NB4 (cell line): ENCODE data around the gene CCDC28B.
A peak's percentile ranks its signal among the peaks of the same experiment; 100 is the strongest.

Source experiments
- DNase-seq: peaks from one replicate; pipeline ENCODE4 v3.0.0; 2010; ENCODE audit warnings: low read depth
- H3K4me3 ChIP-seq: one replicate; pipeline ENCODE4 v1.5.1; 2011; ENCODE audit warnings: mild to moderate bottlenecking, low read depth, low read length, moderate library complexity
- MYC ChIP-seq: IDR thresholded peaks from 2 replicates; pipeline ENCODE4 v1.6.1; 2011; ENCODE audit warnings: low read depth, low read length
- POLR2A ChIP-seq: IDR thresholded peaks from 2 replicates; pipeline ENCODE4 v1.6.1; 2011; ENCODE audit warnings: mild to moderate bottlenecking; ENCODE audit not compliant: insufficient read length; ENCODE audit errors: extremely low read depth
- TF ChIP-seq, protein P1 (sequence below): IDR thresholded peaks from 2 replicates; pipeline ENCODE4 v1.6.1; 2011; ENCODE audit warnings: low read depth, low read length
- TF ChIP-seq, protein P2 (sequence below): IDR thresholded peaks from one replicate; pipeline ENCODE4 v1.5.1; 2012; ENCODE audit warnings: low read depth, low read length

The CCDC28B gene

DNA sequence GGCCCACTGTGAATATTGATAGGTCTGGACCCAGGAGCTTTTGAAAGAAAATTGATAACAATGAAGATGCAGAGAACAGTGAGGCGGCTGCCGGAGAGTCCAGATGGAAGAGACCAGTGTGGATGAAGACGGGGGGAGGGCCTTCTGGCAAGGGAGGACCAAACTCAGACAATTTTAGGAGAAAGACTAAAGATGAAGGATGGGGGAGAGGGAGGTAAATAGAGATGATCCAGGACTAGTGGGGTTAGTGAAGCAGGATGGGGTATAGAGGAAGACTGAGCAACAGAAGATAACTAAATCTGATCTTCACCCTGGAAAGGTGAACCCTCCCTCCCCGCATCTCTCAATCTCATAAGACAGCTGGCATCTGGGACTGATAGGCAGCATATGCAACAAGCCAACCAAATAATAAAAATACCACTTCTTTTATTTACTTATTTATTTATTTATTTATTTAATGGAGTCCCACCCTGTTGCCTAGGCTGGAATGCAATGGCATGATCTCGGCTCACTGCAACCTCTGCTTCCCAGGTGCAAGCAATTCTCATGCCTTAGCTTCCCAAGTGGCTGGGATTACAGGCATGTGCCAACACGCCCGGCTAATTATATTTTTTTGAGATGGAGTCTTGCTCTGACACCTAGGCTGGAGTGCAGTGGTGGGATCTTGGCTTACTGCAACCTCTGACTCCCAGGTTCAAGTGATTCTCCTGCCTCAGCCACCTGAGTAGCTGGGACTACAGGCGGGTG lies 32.3 kb downstream of the CCDC28B start:
- no peak for DNase-seq
- TF ChIP-seq POLR2A = no peak
- no peak for TF ChIP-seq MYC
- TF ChIP-seq, protein P1, sequence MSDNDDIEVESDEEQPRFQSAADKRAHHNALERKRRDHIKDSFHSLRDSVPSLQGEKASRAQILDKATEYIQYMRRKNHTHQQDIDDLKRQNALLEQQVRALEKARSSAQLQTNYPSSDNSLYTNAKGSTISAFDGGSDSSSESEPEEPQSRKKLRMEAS = no peak
- TF ChIP-seq, protein P2, sequence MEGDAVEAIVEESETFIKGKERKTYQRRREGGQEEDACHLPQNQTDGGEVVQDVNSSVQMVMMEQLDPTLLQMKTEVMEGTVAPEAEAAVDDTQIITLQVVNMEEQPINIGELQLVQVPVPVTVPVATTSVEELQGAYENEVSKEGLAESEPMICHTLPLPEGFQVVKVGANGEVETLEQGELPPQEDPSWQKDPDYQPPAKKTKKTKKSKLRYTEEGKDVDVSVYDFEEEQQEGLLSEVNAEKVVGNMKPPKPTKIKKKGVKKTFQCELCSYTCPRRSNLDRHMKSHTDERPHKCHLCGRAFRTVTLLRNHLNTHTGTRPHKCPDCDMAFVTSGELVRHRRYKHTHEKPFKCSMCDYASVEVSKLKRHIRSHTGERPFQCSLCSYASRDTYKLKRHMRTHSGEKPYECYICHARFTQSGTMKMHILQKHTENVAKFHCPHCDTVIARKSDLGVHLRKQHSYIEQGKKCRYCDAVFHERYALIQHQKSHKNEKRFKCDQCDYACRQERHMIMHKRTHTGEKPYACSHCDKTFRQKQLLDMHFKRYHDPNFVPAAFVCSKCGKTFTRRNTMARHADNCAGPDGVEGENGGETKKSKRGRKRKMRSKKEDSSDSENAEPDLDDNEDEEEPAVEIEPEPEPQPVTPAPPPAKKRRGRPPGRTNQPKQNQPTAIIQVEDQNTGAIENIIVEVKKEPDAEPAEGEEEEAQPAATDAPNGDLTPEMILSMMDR = no peak
- no peak overlapping the region for H3K4me3 ChIP-seq

DNA sequence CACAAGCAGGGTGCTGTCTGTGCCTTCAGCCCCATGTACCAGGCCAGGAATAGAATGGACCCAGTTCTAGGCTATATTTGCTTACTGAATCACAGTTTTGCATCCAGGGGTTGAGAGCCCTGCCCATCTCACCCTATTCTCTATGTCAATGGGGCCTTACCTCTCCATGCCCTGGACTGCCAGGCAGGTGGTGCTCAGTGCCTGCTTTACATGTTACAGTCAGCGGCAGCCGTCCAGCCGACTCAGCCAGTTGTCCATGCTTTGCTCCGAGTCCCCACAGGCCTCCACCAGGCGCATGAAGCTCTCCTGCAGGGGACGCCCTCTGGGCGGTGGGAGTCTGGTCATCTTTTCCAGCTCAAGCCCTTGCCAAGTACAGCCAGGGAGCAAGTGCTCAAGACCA lies 34.4 kb downstream of the CCDC28B start:
- no peak for DNase-seq
- H3K4me3 ChIP-seq = no peak overlapping the region
- TF ChIP-seq MYC = no peak
- TF ChIP-seq POLR2A = no peak
- TF ChIP-seq, protein P2 = no peak
- TF ChIP-seq, protein P1 = no peak

DNA sequence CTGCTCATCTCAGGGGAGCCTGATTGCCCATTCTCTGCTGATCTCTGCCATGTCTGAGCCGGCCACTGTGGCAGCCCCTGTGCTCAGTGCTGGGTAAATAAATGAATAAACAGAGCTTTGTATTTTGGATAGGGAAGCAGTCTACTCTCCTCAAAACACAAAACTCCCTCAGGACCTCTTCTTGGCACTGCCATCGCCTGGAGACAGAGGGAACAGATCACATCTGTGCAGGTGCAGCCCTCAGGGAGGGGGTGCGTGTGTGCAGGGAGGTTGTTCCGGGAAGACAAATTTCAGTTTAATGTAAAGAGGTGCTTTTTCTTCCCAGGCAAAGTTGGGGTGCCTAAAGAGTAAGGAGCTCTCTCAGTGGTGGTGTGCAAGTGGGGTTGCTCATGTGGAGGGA lies 38.9 kb downstream of the CCDC28B start:
- TF ChIP-seq POLR2A (no peak), MYC (no peak)
- TF ChIP-seq, protein P1 = no peak
- TF ChIP-seq, protein P2 = no peak
- H3K4me3 ChIP-seq = no peak overlapping the region
- no peak for DNase-seq

DNA sequence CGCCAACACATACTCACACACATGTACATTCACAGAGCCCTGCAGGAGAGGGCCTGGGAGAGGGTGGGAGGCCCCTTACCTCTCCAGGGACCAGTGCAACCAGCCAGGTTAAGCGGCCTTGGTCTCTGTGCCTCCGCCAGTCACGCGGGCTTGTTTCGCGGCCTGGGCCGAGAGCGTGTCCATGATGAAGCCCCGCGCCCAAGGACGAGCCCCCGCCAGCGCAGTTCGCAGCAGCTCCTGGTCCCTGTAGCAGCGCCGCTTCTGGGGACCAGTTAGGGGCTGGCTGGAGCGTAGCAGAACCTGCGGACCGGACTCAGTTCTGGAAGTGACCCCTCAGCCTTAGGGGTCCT lies 39.4 kb downstream of the CCDC28B start:
- TF ChIP-seq, protein P2 = no peak
- TF ChIP-seq MYC = no peak
- TF ChIP-seq POLR2A = no peak
- TF ChIP-seq, protein P1 = no peak
- no peak for DNase-seq
- no peak overlapping the region for H3K4me3 ChIP-seq

DNA sequence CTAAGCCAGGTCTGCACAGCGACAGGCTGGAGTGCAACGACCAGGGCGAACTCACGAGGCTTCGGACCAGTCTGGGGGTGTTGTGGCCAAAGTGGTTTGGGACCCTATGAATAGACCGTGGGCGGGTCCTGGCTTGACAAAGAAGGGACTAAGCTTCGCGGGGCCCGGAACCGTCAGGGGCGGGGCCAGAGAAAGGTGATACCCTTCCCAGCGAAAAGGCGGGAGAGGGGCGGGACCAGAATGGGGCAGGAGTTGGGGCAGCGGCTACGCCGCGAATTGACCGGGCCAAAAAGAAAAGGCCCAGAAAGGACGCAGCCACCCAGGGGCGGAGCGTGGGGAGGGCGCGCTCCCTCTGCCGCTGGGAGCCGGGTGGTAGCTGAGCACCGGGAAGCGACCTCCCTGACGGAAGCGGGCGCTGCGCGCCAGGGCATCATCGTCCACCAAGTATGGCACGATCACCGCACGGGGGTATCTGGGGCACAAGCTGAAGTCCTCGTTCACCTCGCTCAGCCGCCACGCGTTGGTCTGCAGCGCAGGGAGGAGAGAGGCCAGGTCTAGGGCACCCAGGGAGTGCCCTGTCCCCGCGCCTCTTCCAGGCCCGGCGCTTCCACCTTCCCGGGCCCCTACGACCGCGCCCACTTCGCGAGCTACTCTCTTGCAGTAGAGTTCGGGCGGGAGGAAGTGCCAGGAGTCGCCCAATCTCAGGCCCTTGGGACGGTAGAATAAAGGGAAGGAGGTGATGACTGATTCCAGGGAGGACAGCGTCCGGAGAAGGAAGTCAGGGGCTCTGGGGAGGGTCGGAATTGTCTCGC lies 40.0 kb downstream of the CCDC28B start:
- DNase-seq = peak; percentile 57
- TF ChIP-seq MYC (no peak), POLR2A (no peak)
- TF ChIP-seq, protein P2 = no peak
- TF ChIP-seq, protein P1 = no peak
- peak overlapping the region; percentile 32 for H3K4me3 ChIP-seq
